ENCODE data around the gene IKZF2. TPM values are rescaled to one million over a fixed set of nuclear protein-coding genes. Genes with fewer than 3 reads are reported as not detected.

IKZF2 gene
- total and polyA plus RNA-seq, 3 donors from 2014 or later: 3.0 to 11.4 (median 9.1) TPM

DNA sequence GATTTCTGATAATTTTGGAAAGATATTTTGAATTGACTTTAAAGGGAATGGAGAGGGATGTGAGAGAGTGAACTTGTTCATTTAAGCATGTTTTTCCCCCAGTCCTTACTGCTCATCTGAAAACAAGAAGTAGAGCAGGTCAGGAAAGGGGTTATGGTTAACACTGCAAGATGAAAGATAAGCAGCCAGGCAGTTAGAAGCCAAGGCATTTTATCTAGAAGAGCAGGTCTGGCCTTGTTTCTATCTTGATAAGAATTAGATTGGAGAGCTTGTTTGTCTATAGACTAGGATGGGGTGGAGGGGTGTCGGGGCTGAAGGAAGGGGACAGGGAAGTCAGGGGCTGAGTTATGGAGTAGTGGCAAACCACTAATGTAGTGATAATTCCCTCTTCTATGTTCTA, 171.6 kb downstream of the IKZF2 start:
- H3K27ac ChIP-seq: no peak overlapping the region
- DNase-seq: no peak
- TF ChIP-seq, protein P1, sequence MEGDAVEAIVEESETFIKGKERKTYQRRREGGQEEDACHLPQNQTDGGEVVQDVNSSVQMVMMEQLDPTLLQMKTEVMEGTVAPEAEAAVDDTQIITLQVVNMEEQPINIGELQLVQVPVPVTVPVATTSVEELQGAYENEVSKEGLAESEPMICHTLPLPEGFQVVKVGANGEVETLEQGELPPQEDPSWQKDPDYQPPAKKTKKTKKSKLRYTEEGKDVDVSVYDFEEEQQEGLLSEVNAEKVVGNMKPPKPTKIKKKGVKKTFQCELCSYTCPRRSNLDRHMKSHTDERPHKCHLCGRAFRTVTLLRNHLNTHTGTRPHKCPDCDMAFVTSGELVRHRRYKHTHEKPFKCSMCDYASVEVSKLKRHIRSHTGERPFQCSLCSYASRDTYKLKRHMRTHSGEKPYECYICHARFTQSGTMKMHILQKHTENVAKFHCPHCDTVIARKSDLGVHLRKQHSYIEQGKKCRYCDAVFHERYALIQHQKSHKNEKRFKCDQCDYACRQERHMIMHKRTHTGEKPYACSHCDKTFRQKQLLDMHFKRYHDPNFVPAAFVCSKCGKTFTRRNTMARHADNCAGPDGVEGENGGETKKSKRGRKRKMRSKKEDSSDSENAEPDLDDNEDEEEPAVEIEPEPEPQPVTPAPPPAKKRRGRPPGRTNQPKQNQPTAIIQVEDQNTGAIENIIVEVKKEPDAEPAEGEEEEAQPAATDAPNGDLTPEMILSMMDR (IDR thresholded peaks at IDR 0.05): no peak
- no peak for TF ChIP-seq POLR2A (IDR thresholded peaks at IDR 0.05)
- WGBS, 2 donors: 73 to 74% methylated on average over 1 of the region's 1 CpG
- intact Hi-C loops (cut with DNase I; ENCODE audit: low total_unique reads): no loop called here
- H3K4me3 ChIP-seq: no peak overlapping the region
- no peaks in the 10 kb centered on the region for H3K36me3 ChIP-seq (ENCODE audit: low read depth, missing control alignments)
- H3K9me3 ChIP-seq: no peaks in the 10 kb centered on the region
- H3K4me1 ChIP-seq: no peaks in the 10 kb centered on the region
- no peaks in the 10 kb centered on the region for H3K27me3 ChIP-seq

DNA sequence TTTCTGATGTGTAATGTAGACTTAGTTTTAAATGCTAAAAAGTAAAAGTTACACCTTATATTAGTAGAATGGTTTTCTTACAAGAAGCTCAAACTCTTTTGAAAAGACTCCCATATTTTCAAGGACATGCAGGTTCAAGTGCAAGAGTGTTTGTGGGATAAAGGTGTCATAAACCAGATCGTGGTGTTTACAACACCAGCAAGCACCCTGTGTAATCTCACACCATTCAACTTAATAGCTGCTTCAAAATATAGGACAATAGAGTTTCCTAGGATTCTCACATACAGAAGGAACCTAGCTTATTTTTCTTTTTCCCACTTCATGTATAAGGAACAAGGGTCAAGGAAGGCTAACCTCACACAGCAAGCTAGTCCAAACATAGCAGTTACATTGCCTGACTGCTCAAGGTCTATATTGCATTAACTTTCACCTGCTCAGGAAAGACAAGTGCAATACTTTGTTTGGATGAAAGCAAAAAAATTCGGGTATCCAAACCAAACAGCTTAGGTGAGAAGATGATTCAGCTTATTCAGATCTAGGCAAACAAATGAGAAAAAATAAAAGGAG, 172.3 kb downstream of the IKZF2 start:
- no peaks in the 10 kb centered on the region for H3K4me1 ChIP-seq
- no peak overlapping the region for H3K4me3 ChIP-seq
- no peak overlapping the region for H3K27ac ChIP-seq
- no peaks in the 10 kb centered on the region for H3K36me3 ChIP-seq (ENCODE audit: low read depth, missing control alignments)
- TF ChIP-seq, protein P1 (IDR thresholded peaks at IDR 0.05): no peak
- no peak for TF ChIP-seq POLR2A (IDR thresholded peaks at IDR 0.05)
- no peaks in the 10 kb centered on the region for H3K9me3 ChIP-seq
- WGBS, 2 donors: 62 to 66% methylated on average over 2 of the region's 2 CpGs
- no peaks in the 10 kb centered on the region for H3K27me3 ChIP-seq
- no peak for DNase-seq
- intact Hi-C loops (cut with DNase I; ENCODE audit: low total_unique reads): no loop called here

DNA sequence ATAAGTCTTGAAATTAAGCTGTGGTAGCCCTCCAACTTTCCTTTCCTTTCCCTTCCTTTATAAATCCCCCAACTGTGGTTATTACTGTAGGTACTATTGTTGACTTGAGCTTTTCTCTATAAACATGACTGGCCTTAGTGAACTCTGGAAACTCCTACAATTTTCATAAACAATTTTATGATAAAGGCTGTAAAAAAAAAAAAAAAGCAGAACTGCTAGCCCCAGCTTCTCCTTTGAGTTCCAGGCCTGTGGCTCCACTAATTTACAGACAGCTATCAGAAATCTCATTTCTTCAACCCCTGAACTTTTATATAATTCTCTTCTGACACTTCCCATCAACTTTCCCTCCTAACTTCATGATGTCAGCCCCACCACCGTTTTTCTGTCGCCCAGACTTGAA, 174.3 kb downstream of the IKZF2 start:
- H3K4me3 ChIP-seq: no peak overlapping the region
- H3K4me1 ChIP-seq: no peaks in the 10 kb centered on the region
- H3K9me3 ChIP-seq: no peaks in the 10 kb centered on the region
- H3K27ac ChIP-seq: no peak overlapping the region
- TF ChIP-seq, protein P1 (IDR thresholded peaks at IDR 0.05): no peak
- TF ChIP-seq POLR2A (IDR thresholded peaks at IDR 0.05): no peak
- 85 to 88% methylated on average over 2 of the region's 2 CpGs for WGBS, 2 donors
- H3K36me3 ChIP-seq (ENCODE audit: low read depth, missing control alignments): no peaks in the 10 kb centered on the region
- intact Hi-C loops (cut with DNase I; ENCODE audit: low total_unique reads): no loop called here
- no peak for DNase-seq
- no peaks in the 10 kb centered on the region for H3K27me3 ChIP-seq

GRCh38 chr2:212975333-212975732, 176.1 kb downstream of the IKZF2 start:
- Histone ChIP-seq H3K27ac (no peak overlapping the region), H3K27me3 (no peaks in the 10 kb centered on the region), H3K9me3 (no peaks in the 10 kb centered on the region), H3K36me3 (ENCODE audit: low read depth, missing control alignments) (no peaks in the 10 kb centered on the region), H3K4me1 (no peaks in the 10 kb centered on the region), H3K4me3 (no peak overlapping the region)
- TF ChIP-seq, protein P1 (IDR thresholded peaks at IDR 0.05): no peak
- TF ChIP-seq POLR2A (IDR thresholded peaks at IDR 0.05): no peak
- no peak for DNase-seq
- 14 to 32% methylated on average over 1 of the region's 1 CpG for WGBS, 2 donors
- intact Hi-C loops (cut with DNase I; ENCODE audit: low total_unique reads): no loop called here

- Histone ChIP-seq H3K27me3 (no peaks in the 10 kb centered on the region), H3K4me1 (no peaks in the 10 kb centered on the region), H3K27ac (no peak overlapping the region), H3K9me3 (no peaks in the 10 kb centered on the region), H3K36me3 (ENCODE audit: low read depth, missing control alignments) (no peaks in the 10 kb centered on the region), H3K4me3 (no peak overlapping the region)
- no peak for TF ChIP-seq POLR2A (IDR thresholded peaks at IDR 0.05)
- TF ChIP-seq, protein P1 (IDR thresholded peaks at IDR 0.05): no peak
- intact Hi-C loops (cut with DNase I; ENCODE audit: low total_unique reads): no loop called here
- DNase-seq: no peak
- whole genome bisulfite sequencing, 2 donors: 48 to 50% methylated on average over 2 of the region's 2 CpGs
Observed at GRCh38 chr2:212974692-212975091, 176.7 kb downstream of the IKZF2 start.
